NCI-H1436 (cell line): ENCODE results near the gene ALKBH3.

Experiments used
- DNase-seq: peaks from one replicate; lab custom pipeline; 2025; lab: John Stamatoyannopoulos, UW

Gene ALKBH3

DNA sequence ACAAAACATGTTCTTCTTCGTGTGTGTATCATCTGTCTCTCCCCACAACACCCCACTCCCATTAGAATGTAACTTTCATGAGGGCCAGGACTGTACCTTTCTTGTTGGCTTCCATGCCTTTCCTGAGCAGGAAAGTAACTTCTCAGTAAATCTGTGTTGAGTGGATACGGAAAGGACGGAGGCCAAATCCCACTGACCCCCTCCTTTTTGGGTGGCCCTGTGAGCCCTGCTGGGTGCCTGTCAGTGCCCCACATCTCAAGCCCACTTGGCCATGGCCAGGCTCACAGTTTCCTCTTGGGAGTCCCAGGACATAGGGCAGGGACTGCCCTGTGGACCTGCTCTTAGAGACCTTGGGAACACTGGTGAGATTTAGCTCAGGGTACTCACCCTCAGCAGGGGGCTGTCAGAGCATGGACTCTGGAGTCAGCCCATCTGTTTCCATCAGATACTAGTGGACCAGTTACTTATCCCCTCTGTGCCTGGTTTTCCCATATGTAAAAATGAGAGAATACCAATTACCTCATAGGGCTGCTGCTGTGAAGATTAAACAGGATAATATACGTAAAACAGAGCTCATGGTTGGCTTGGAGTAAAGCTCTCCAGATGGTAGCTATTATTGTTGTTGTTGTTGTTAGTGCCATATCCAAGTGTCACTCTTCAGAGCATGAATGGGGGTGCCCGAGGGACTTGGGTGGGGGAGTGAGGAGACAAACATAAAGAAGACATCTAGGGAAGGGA is 60.8 kb downstream of the ALKBH3 start:
- DNase-seq = no peak

- no peak for DNase-seq
Measured at GRCh38 chr11:43942662-43943371, 62.2 kb downstream of the ALKBH3 start.

- no peak for DNase-seq
Measured at GRCh38 chr11:43943372-43943930, 62.8 kb downstream of the ALKBH3 start.

- DNase-seq = no peak
Measured at GRCh38 chr11:43943931-43944751, 63.5 kb downstream of the ALKBH3 start.

DNA sequence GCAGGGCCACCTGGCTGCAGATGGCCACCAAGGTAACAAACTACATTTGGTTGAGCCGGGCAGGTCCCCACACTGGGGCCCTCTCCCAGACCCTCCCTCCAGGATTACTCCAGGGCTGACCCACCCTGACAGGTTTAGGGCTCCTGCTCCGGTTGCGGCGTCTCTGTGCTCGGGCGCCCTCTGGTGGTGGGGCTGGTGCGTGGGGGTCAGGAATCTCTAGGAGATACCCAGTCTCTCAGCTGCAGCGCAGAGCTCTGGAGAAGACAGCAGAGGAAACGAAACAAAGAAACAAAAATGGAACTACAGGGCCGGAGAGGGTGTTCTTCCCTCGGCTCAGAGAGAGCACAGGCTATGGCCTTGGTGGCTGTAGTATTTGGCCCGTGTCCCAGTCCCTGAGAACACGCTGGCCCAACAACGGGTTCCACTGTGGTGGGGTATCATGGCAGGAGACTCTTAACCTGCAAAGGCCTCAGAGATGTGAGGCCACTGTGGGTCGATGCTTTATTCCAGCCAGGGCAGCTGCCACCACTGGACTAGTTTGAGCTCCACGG is 64.2 kb downstream of the ALKBH3 start:
- DNase-seq = peak; percentile 8

DNA sequence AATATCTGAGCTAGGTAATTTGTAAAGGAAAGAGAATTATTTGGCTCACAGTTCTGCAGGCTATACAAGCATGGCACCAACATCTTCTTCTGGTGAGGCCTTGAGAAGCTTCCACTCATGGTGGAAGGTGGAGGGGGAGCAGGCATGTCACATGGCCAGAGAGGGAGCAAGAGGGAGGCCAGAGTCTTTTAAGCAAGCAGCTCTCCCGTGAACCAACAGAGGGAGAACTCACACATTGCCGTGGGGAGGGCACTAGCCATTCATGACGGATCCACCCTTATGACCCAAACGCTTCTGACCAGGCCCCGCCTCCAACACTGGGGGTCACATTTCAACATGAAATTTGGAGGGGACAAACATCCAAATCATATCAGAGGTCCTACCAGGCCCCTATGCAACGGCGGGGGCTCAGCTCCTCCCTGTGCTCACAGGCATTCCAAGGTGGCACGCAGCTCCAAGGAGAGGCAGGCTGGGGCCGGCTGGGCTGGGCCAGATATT is 66.4 kb downstream of the ALKBH3 start:
- DNase-seq = no peak

DNA sequence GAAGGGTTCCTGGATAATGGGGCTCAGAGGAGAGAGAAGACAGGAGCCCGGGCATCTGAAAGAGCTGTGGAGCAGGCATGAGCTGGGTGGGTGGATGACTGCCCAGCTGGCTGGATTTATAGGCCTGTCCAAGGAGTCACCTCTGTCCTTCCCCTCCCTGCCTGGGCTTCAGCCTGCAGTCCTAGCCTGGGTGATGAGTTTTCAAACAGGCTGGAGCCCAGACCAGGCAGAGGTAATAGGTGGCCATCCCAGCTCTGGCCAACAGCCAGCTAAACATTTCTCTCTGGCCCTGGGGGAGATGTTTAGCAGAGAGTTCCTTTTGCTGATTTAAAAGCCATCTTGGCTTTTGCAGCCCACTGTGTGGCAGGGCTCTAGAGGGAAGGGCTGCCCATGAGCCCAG is 67.2 kb downstream of the ALKBH3 start:
- no peak for DNase-seq

DNA sequence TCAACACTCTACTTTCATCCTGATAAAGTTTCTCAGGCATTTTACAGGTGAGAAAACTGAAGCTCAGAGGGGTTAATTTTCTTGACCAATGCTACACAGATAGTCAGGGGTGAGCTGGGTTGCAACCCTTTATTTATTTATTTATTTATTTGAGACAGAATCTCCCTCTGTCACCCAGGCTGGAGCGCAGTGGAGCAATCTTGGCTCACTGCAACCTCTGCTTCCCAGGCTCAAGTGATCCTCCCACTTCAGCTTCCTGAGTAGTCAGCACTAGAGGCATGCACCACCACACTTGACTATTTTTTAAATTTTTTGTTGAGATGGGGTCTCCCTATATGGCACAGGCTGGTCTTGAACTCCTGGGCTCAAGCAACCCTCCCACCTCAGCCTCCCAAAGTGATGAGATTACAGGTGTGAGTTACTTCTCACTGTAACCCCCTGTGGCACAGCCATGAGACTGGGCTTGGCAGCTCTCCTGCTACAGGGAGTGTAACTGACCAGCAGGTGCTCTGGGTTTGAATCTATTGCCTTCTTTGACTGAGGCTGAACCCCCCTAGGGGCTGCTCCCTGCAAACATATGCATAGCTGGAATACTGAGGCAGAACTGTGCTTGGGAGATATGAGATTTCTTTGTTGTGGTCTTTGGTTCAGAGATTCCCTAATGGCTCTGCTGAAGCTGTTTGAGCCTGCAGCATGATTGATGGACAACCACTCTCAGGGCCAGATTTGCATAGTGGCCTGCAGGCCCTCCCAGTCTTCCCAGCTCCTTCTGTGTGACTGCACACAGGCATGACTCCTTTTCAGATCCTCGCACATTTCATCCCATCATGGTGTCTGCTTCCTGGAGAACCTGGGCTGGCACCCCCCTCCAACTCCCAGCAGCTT is 68.0 kb downstream of the ALKBH3 start:
- DNase-seq = no peak

DNA sequence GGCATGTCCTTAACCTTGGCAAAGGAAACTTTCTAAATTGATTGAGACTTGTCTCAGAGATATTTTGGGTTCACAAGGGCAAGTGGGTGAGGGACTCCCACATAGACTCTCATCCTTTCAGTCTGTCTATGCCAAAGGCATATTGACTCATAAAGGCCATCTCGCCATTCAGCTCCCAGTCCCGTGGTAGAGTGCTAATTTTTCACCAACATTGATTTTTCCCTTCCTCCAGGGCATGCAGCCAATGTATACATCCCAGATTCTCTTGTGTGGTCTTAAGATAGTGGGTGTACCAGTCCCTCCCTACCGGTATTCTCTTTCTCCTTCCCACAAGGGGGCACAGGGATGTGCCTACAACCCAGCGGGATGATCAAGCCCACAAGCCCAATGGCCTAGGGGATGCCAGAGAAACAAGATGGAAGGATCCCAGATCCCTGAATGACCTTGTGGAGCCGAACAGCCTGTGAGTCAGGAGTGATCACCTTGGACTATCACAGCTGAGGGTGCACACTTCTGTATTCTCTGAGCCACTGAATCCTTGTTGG is 69.8 kb downstream of the ALKBH3 start:
- no peak for DNase-seq

GRCh38 chr11:43951231-43951630 is 70.6 kb downstream of the ALKBH3 start:
- DNase-seq = no peak

GRCh38 chr11:43952020-43952400 is 71.4 kb downstream of the ALKBH3 start:
- no peak for DNase-seq

- DNase-seq = no peak
Measured at GRCh38 chr11:43952401-43953342, 72.0 kb downstream of the ALKBH3 start.

DNA sequence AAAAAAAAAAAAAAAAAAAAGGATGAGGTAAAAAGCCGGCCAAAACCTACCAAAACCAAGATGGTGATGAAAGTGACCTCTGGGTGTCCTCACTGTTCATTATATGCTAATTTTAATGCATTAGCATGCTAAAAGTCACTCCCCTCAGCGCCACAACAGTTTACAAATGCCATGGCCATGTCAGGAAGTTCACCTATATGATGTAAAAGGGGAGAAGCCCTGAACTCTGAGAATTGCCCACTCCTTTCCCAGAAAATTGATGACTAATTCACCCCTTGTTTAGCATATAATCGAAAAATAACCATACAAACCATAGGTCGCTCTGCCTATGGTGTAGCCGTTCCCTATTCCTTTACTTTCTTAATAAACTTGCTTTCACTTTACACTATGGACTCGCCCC is 72.9 kb downstream of the ALKBH3 start:
- DNase-seq = no peak

DNA sequence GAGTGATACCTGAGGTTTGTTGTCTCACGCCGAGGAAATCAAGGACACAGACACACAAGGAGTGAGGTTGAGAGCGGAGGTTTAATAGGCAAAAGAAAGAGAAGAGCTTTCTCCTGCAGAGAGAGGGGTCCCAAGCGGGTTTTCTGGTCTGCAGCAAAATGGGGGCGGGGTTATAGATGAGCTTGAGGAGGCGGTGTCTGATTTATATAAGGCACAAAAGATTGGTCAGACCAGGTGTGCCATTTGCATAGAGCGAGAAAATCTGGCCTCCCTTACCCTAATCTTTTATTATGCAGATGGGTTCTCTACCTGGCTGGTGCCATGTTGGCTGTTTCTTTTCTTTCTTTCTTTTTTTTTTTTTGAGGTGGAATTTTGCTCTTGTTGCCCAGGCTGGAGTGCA is 73.6 kb downstream of the ALKBH3 start:
- DNase-seq = no peak

- DNase-seq = no peak
Measured at GRCh38 chr11:43955381-43956118, 74.9 kb downstream of the ALKBH3 start.

GRCh38 chr11:43957571-43957970 is 76.9 kb downstream of the ALKBH3 start:
- DNase-seq = no peak

DNA sequence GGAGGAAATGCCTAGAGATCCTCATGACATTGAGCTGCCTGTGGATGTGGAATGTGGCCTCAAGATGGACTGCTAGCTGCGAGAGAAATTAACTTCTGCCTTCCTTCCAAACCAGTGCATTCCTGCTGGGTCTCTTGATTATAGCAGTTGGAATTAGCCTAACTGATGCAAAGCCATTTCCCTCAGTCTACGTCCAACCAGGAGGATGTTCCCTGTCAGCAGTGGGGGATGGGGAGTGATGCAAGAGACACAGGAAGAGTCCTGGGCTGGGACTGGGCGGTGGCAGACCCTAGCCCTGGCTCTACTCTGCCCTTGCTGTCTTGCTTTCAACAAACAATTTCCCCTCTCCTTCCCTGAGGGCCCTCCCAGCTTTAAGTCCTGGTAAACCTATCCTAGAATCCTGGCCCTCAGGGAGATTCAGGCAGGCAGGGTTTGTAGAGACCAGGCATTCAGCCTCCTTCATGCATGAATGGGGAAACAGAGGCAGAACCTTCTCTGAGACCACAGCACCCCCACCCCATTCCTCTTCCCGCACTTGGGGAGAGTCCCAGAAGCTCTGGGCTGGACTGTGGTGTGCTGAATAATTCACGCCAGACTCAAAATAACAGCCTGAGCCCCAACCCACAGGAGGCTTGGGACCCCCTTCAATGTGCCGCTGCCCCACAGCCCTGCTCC is 78.8 kb downstream of the ALKBH3 start:
- DNase-seq = no peak
